Epithelial cell of esophagus (primary cell): Measurements from ENCODE around the gene POLR2L.

Experiments
- DNase-seq: peaks from one replicate; pipeline ENCODE4 v3.0.0; 2010; ENCODE audit warnings: low read depth
- H3K4me3 ChIP-seq: 2 replicates; pipeline ENCODE4 v1.5.1; 2011; ENCODE audit warnings: mild to moderate bottlenecking, low read length, control low read depth
- CTCF ChIP-seq: IDR thresholded peaks from 2 replicates; pipeline ENCODE4 v1.5.1; 2011; ENCODE audit warnings: low read depth, mild to moderate bottlenecking, low read length, control low read depth, inconsistent platforms; ENCODE audit not compliant: insufficient read depth; ENCODE audit errors: missing control alignments

Gene POLR2L

GRCh38 chr11:849104-849824, 6.9 kb upstream of the POLR2L start:
- no peak for DNase-seq
- TF ChIP-seq CTCF = no peak
- peak overlapping the region; percentile 23 for H3K4me3 ChIP-seq

- peak; percentile 31 for DNase-seq
Measured at GRCh38 chr11:848380-848931, 6.1 kb upstream of the POLR2L start.

GRCh38 chr11:847876-848275, 5.5 kb upstream of the POLR2L start:
- no peak overlapping the region for H3K4me3 ChIP-seq
- no peak for DNase-seq
- TF ChIP-seq CTCF = no peak

More at GRCh38 chr11:848380-848931, 6.1 kb upstream of the POLR2L start:
- no peak overlapping the region for H3K4me3 ChIP-seq
- peak; percentile 84 for TF ChIP-seq CTCF

- TF ChIP-seq CTCF = no peak
- no peak overlapping the region for H3K4me3 ChIP-seq
Measured at GRCh38 chr11:846496-847098, 4.3 kb upstream of the POLR2L start.

GRCh38 chr11:845872-846495, 3.7 kb upstream of the POLR2L start:
- TF ChIP-seq CTCF = no peak
- no peak overlapping the region for H3K4me3 ChIP-seq
- DNase-seq = peak; percentile 16

More at GRCh38 chr11:846496-847098, 4.3 kb upstream of the POLR2L start:
- DNase-seq = peak; percentile 87

GRCh38 chr11:844693-845644, 2.6 kb upstream of the POLR2L start:
- peak; percentile 29 for DNase-seq
- peak overlapping the region; percentile 16 for H3K4me3 ChIP-seq
- no peak for TF ChIP-seq CTCF
